ENCODE results near the gene ZNF423. TPM values are rescaled to one million over a fixed set of nuclear protein-coding genes. Genes with fewer than 3 reads are reported as not detected.

The ZNF423 gene
- total RNA-seq, 1 donor from 2014 or later = 19.8 TPM

DNA sequence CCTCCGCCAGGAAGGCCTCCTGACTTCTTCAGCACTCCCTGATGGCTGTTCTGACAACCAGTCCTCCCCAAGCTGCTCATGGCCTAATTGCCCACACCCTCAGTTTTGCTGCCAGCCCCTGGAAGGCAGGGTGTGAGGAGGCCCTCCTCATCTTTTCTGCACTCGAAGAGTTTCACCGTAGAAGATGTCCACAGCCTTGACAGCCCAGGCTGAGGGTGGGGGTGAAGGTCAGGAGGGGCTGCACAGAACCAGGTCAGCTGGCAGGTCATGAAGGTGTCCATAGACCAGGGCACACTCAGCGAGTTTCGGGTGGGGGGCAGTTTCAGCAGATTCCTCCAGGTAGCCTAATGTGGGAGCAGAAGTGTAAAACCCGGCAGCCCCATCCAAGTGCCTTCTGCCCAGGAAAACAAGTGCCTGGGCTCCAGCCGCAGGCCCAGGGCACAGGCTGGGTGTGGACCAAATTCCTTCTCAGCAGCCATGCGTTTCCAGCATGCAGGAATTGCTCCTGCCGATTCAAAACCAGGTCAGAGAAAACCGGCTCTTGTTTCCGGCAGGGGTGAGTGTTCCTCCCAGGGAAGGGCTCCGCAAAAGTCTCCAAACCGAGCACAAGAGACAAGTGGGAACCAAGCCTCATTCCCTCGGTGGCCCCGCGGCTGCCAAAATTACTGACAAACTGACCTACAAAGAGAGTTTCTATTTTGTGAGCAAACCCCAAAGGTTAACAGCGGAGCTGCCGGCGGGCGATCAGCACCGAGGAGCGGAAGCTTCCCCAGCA lies 253.5 kb downstream of the ZNF423 start:
- no peak overlapping the region for H3K27ac Mint-ChIP-seq
- H3K4me1 Mint-ChIP-seq = peaks cover 22% of the 10 kb centered on the region
- peak in 1 of 2 experiments; percentile 33 for DNase-seq (ENCODE audit: low spot score in 2 of 2, unreplicated experiment in 2 of 2)
- no peak overlapping the region for H3K4me3 Mint-ChIP-seq
- H3K27me3 Mint-ChIP-seq (ENCODE audit: low read depth) = peaks cover 2% of the 10 kb centered on the region
- TF ChIP-seq, protein P1, sequence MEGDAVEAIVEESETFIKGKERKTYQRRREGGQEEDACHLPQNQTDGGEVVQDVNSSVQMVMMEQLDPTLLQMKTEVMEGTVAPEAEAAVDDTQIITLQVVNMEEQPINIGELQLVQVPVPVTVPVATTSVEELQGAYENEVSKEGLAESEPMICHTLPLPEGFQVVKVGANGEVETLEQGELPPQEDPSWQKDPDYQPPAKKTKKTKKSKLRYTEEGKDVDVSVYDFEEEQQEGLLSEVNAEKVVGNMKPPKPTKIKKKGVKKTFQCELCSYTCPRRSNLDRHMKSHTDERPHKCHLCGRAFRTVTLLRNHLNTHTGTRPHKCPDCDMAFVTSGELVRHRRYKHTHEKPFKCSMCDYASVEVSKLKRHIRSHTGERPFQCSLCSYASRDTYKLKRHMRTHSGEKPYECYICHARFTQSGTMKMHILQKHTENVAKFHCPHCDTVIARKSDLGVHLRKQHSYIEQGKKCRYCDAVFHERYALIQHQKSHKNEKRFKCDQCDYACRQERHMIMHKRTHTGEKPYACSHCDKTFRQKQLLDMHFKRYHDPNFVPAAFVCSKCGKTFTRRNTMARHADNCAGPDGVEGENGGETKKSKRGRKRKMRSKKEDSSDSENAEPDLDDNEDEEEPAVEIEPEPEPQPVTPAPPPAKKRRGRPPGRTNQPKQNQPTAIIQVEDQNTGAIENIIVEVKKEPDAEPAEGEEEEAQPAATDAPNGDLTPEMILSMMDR (IDR thresholded peaks at IDR 0.05; ENCODE audit: unreplicated experiment) = no peak
- no peaks in the 10 kb centered on the region for H3K36me3 Mint-ChIP-seq
- H3K9me3 Mint-ChIP-seq = no peaks in the 10 kb centered on the region

DNA sequence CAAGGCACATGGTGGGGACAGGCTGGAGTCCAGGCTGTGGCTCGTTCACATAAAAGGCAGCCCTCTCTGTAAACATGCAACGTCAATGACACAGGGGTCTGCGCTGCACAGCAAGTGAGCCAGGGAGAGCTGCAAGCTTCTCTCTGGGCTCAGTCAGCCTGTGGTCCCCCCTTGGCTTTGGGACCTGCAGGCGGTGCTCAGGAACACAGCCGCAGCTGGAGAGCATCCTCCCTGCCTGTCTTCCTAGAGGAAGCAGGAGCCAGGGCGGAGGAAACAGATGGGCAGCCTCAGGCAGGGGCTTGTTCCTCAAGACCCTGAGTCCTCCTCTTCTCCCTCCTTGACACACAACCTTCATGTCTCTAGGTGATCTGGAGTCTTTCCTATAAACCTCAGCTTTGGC lies 254.3 kb downstream of the ZNF423 start:
- Mint-ChIP-seq H3K9me3 (no peaks in the 10 kb centered on the region), H3K27ac (no peak overlapping the region), H3K36me3 (no peaks in the 10 kb centered on the region), H3K4me3 (no peak overlapping the region), H3K27me3 (ENCODE audit: low read depth) (peaks cover 2% of the 10 kb centered on the region), H3K4me1 (peaks cover 22% of the 10 kb centered on the region)
- peak in 1 of 2 experiments; percentile 20 for DNase-seq (ENCODE audit: low spot score in 2 of 2, unreplicated experiment in 2 of 2)
- TF ChIP-seq, protein P1 (IDR thresholded peaks at IDR 0.05; ENCODE audit: unreplicated experiment) = no peak

DNA sequence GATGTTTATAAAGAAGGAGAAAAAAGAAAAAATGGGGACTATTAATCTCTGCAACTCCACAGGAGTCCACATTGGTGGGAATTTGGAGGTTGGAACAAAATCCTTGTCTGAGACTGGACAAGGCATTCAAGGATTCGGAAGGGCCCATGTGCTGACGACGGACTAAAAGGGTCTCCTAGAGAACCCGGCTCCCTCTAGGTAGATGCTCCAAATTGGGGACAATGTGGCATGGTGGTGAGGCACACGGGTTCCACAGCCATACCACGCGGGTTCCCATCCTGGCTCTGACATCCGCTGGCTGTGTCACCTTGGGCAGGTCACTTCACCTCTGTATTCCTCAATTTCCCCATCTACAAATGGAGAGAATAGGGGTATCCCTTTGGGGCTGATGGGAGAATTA lies 254.9 kb downstream of the ZNF423 start:
- DNase-seq (ENCODE audit: low spot score in 2 of 2, unreplicated experiment in 2 of 2) = peak in 1 of 2 experiments; percentile 1
- no peak overlapping the region for H3K4me3 Mint-ChIP-seq
- no peaks in the 10 kb centered on the region for H3K27me3 Mint-ChIP-seq (ENCODE audit: low read depth)
- no peaks in the 10 kb centered on the region for H3K36me3 Mint-ChIP-seq
- H3K9me3 Mint-ChIP-seq = no peaks in the 10 kb centered on the region
- TF ChIP-seq, protein P1 (IDR thresholded peaks at IDR 0.05; ENCODE audit: unreplicated experiment) = no peak
- H3K4me1 Mint-ChIP-seq = peaks cover 27% of the 10 kb centered on the region
- no peak overlapping the region for H3K27ac Mint-ChIP-seq

DNA sequence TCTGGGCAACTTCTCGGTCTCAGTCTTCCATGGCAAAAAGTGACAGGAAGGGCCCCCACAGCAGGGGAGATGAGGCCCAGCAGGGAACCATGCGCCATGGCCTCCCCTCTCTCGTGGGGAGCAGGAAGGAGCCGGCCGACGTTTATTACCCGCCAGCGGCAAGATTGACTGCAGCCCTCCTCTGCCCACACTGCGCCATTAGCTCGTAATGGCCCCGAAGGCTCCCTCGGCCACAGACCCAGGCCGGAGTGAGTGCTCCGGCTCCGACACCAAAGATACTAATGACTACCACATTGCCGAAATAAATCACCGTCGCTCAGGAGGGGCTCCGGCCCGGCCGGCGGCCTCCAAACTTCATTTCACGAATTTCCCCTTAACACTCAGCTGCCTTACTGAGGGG lies 255.4 kb downstream of the ZNF423 start:
- H3K27me3 Mint-ChIP-seq (ENCODE audit: low read depth) = no peaks in the 10 kb centered on the region
- peak in 1 of 2 experiments; percentile 37 for DNase-seq (ENCODE audit: low spot score in 2 of 2, unreplicated experiment in 2 of 2)
- no peak overlapping the region for H3K27ac Mint-ChIP-seq

DNA sequence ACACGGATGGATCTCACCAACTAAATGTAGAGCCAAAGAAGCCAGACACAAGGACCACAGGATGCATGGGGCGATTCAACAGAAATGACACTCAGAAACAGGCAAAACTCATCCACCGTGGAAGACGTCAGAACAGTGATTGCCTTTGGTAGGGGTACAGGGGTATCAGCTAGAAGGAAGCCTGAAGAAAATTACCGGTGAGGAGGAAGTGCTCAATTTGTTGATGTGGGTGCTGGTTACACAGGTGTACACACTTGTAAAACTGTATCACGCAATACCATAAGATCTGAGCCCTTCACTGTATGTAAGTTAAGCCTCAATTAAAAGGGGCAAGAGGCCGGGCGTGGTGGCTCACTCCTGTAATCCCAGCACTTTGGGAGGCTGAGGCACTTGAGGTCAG lies 256.2 kb downstream of the ZNF423 start:
- Mint-ChIP-seq H3K4me3 (no peak overlapping the region), H3K4me1 (peaks cover 33% of the 10 kb centered on the region)
- peak in 1 of 2 experiments; percentile 16 for DNase-seq (ENCODE audit: low spot score in 2 of 2, unreplicated experiment in 2 of 2)

More for the DNA sequence above, 255.4 kb downstream of the ZNF423 start:
- Mint-ChIP-seq H3K4me1 (peaks cover 29% of the 10 kb centered on the region), H3K36me3 (no peaks in the 10 kb centered on the region), H3K9me3 (no peaks in the 10 kb centered on the region), H3K4me3 (no peak overlapping the region)
- TF ChIP-seq, protein P1 (IDR thresholded peaks at IDR 0.05; ENCODE audit: unreplicated experiment) = no peak

More for the DNA sequence above, 256.2 kb downstream of the ZNF423 start:
- Mint-ChIP-seq H3K36me3 (no peaks in the 10 kb centered on the region), H3K27ac (no peak overlapping the region), H3K9me3 (no peaks in the 10 kb centered on the region), H3K27me3 (ENCODE audit: low read depth) (no peaks in the 10 kb centered on the region)
- TF ChIP-seq, protein P1 (IDR thresholded peaks at IDR 0.05; ENCODE audit: unreplicated experiment) = no peak
